Hepatocyte (in vitro differentiated cells): ENCODE measurements around the gene CXXC1. TPM values are rescaled to one million over a fixed set of nuclear protein-coding genes. Genes with fewer than 3 reads are reported as not detected.

ENCODE experiments used
- DNase-seq: peaks from one replicate; pipeline ENCODE4 v3.0.0-alpha.2; 2016; ENCODE audit warnings: low spot score
- H2AFZ ChIP-seq: fragments of 200-600 bp; sonication (generic); 2 replicates; pipeline ENCODE4 v1.6.0; 2016; ENCODE audit warnings: antibody characterized with exemption, mild to moderate bottlenecking
- H3K27ac ChIP-seq: fragments of 200-600 bp; sonication (generic); 2 replicates; pipeline ENCODE4 v1.5.1; 2016; ENCODE audit warnings: mild to moderate bottlenecking
- H3K27me3 ChIP-seq: fragments of 200-600 bp; sonication (generic); 2 replicates; pipeline ENCODE4 v1.6.1; 2016
- H3K36me3 ChIP-seq: fragments of 200-600 bp; sonication (generic); replicated peaks from 2 replicates; pipeline ENCODE4 v1.5.1; 2016; ENCODE audit warnings: low read depth; ENCODE audit not compliant: insufficient read depth
- H3K4me1 ChIP-seq: fragments of 200-600 bp; sonication (generic); 2 replicates; pipeline ENCODE4 v1.5.1; 2016; ENCODE audit warnings: mild to moderate bottlenecking, moderate library complexity; ENCODE audit not compliant: insufficient read depth
- H3K4me2 ChIP-seq: fragments of 200-600 bp; sonication (generic); 2 replicates; pipeline ENCODE4 v1.6.0; 2016
- H3K4me3 ChIP-seq: fragments of 200-600 bp; sonication (generic); 2 replicates; pipeline ENCODE4 v1.5.1; 2016; ENCODE audit warnings: mild to moderate bottlenecking
- H3K79me2 ChIP-seq: fragments of 200-600 bp; sonication (generic); 2 replicates; pipeline ENCODE4 v1.6.0; 2017; ENCODE audit warnings: mild to moderate bottlenecking
- H3K9me2 ChIP-seq: fragments of 200-600 bp; sonication (generic); replicated peaks from 2 replicates; pipeline ENCODE4 v1.6.0; 2017; ENCODE audit warnings: mild to moderate bottlenecking; ENCODE audit not compliant: insufficient read depth
- H3K9me3 ChIP-seq: fragments of 200-600 bp; sonication (generic); 2 replicates; pipeline ENCODE4 v1.5.1; 2016; ENCODE audit warnings: low read depth, mild to moderate bottlenecking
- H4K20me1 ChIP-seq: fragments of 200-600 bp; sonication (generic); 2 replicates; pipeline ENCODE4 v1.6.0; 2016; ENCODE audit warnings: mild to moderate bottlenecking; ENCODE audit not compliant: insufficient read depth, poor library complexity, severe bottlenecking
- CTCF ChIP-seq: fragments of 200-600 bp; sonication (generic); IDR thresholded peaks from 2 replicates; pipeline ENCODE4 v1.5.1; 2016; ENCODE audit warnings: antibody characterized with exemption, mild to moderate bottlenecking; ENCODE audit not compliant: poor library complexity
- EZH2 ChIP-seq: fragments of 200-600 bp; sonication (generic); IDR thresholded peaks from 2 replicates; pipeline ENCODE4 v1.6.1; 2016; ENCODE audit warnings: antibody characterized with exemption, mild to moderate bottlenecking, borderline replicate concordance
- EZH2phosphoT487 ChIP-seq: fragments of 200-600 bp; sonication (generic); IDR thresholded peaks from one replicate; pipeline ENCODE4 v1.6.1; 2018; ENCODE audit warnings: antibody characterized with exemption, mild to moderate bottlenecking, low read depth, moderate library complexity; ENCODE audit not compliant: unreplicated experiment, severe bottlenecking
- WGBS: methylation state at CpG from one replicate; pipeline ENCODE4 v1.1.6; 2016; ENCODE audit warnings: low lambda C conversion rate; ENCODE audit errors: missing lambda C conversion rate; 5-methylcytosine and 5-hydroxymethylcytosine counted together
- polyA plus RNA-seq: library from polyadenylated mRNA; unstranded; fragments of >200 nt; fragmentation: Nextera tagmentation; extraction: Ambion mirVana; gene quantifications from 2 replicates; pipeline ENCODE4 v1.2.1, GENCODE V29; 2016
- total RNA-seq: library from RNA; depleted of rRNA; stranded (reverse); fragments of >200 nt; gene quantifications from 2 replicates; pipeline ENCODE4 v1.2.3, GENCODE V29; 2014

The CXXC1 gene
- total and polyA plus RNA-seq, 2 experiments from 2014 or later = 52.7 to 68.3 TPM

- H3K4me1 ChIP-seq = peaks cover 16% of the 10 kb centered on the region
- TF ChIP-seq CTCF (no peak), EZH2phosphoT487 (no peak), EZH2 (no peak)
- H3K4me2 ChIP-seq = peak overlapping the region; percentile 88
- H3K4me3 ChIP-seq = no peak overlapping the region
- H3K9me2 ChIP-seq = no peaks in the 10 kb centered on the region
- H3K9me3 ChIP-seq = no peaks in the 10 kb centered on the region
- 97% methylated on average over 42 of the region's 42 CpGs for WGBS
- H3K27me3 ChIP-seq = no peaks in the 10 kb centered on the region
- no peak overlapping the region for H3K27ac ChIP-seq
- DNase-seq = no peak
- no peaks in the 10 kb centered on the region for H3K36me3 ChIP-seq
- peaks cover 41% of the 10 kb centered on the region for H3K79me2 ChIP-seq
- H4K20me1 ChIP-seq = peaks cover 6% of the 10 kb centered on the region
- no peak overlapping the region for H2AFZ ChIP-seq
These were observed 4.8 kb downstream of the CXXC1 start for GRCh38 chr18:50282521-50283335.

GRCh38 chr18:50281972-50282520, 5.4 kb downstream of the CXXC1 start:
- Histone ChIP-seq H3K4me3 (peak overlapping the region; percentile 45), H3K9me3 (no peaks in the 10 kb centered on the region), H3K9me2 (no peaks in the 10 kb centered on the region), H2AFZ (peak overlapping the region; percentile 83), H3K4me2 (peak overlapping the region; percentile 88), H3K27me3 (no peaks in the 10 kb centered on the region), H3K36me3 (no peaks in the 10 kb centered on the region), H3K27ac (peak overlapping the region; percentile 93), H4K20me1 (peaks cover 6% of the 10 kb centered on the region), H3K79me2 (peaks cover 40% of the 10 kb centered on the region), H3K4me1 (peaks cover 16% of the 10 kb centered on the region)
- TF ChIP-seq EZH2phosphoT487 (no peak), EZH2 (no peak), CTCF (no peak)
- WGBS = 42% methylated on average over 34 of the region's 35 CpGs
- DNase-seq = no peak

GRCh38 chr18:50281295-50281971, 6.1 kb downstream of the CXXC1 start, which contains the start of gene MBD1:
Gene MBD1, minus strand, starts transcription at chr18:50281523. Its CDS starts 1,531 bp downstream, at chr18:50279992.
- H4K20me1 ChIP-seq = peaks cover 6% of the 10 kb centered on the region
- H3K36me3 ChIP-seq = no peaks in the 10 kb centered on the region
- DNase-seq = peak; percentile 99
- H3K4me2 ChIP-seq = peak within 1 kb of the TSS; percentile 88
- peaks cover 34% of the 10 kb centered on the region for H3K79me2 ChIP-seq
- H3K27me3 ChIP-seq = no peaks in the 10 kb centered on the region
- WGBS = under 1% methylated on average over 53 of the region's 63 CpGs
- no peaks in the 10 kb centered on the region for H3K9me2 ChIP-seq
- H2AFZ ChIP-seq = peak within 1 kb of the TSS; percentile 83
- H3K4me1 ChIP-seq = peaks cover 16% of the 10 kb centered on the region
- H3K27ac ChIP-seq = peak within 1 kb of the TSS; percentile 93
- no peak for TF ChIP-seq EZH2
- no peak for TF ChIP-seq EZH2phosphoT487
- peak; percentile 19 for TF ChIP-seq CTCF
- no peaks in the 10 kb centered on the region for H3K9me3 ChIP-seq
- peak within 1 kb of the TSS; percentile 91 for H3K4me3 ChIP-seq
